GM12865 (cell line): ENCODE data around the gene CEP104.
"Not testable (repeated sequence)": the region's sequence is repeated elsewhere in the genome, so short reads cannot be mapped to it uniquely, and the experiment has no call there.

Experiments
- DNase-seq: peaks from one replicate; pipeline ENCODE4 v3.0.0; 2010; ENCODE audit warnings: low read depth
- H3K4me3 ChIP-seq: 2 replicates; pipeline ENCODE4 v1.5.1; 2011; ENCODE audit warnings: mild to moderate bottlenecking, low read depth, low read length, control low read depth
- CTCF ChIP-seq: IDR thresholded peaks from 2 replicates; pipeline ENCODE4 v1.5.1; 2011; ENCODE audit warnings: low read length, control low read depth, low read depth, inconsistent platforms; ENCODE audit not compliant: insufficient read depth; ENCODE audit errors: missing control alignments

CEP104 gene

GRCh38 chr1:3803905-3804626 is 52.9 kb downstream of the CEP104 start:
- no peak for TF ChIP-seq CTCF
- H3K4me3 ChIP-seq, result no peak overlapping the region

GRCh38 chr1:3800795-3801194 is 56.2 kb downstream of the CEP104 start:
- not testable (repeated sequence) for DNase-seq, H3K4me3 ChIP-seq

More at GRCh38 chr1:3803905-3804626, 52.9 kb downstream of the CEP104 start:
- no peak for DNase-seq

- TF ChIP-seq CTCF, result no peak
- no peak overlapping the region for H3K4me3 ChIP-seq
- DNase-seq, result no peak
Measured at GRCh38 chr1:3799976-3800685, 56.9 kb downstream of the CEP104 start.

GRCh38 chr1:3796215-3797061 is 60.6 kb downstream of the CEP104 start, which contains the start of gene LRRC47:
TSS of gene LRRC47 (minus strand) at chr1:3796498. CDS start at chr1:3796476, 22 bp downstream.
- peak; percentile 95 for DNase-seq
- peak within 1 kb of the TSS; percentile 58 for H3K4me3 ChIP-seq
- no peak for TF ChIP-seq CTCF

GRCh38 chr1:3795453-3796214 is 61.4 kb downstream of the CEP104 start:
- TF ChIP-seq CTCF, result no peak
- DNase-seq, result no peak
- H3K4me3 ChIP-seq, result peak overlapping the region; percentile 58

- TF ChIP-seq CTCF, result no peak
- no peak for DNase-seq
- no peak overlapping the region for H3K4me3 ChIP-seq
Measured at GRCh38 chr1:3790952-3791351, 66.1 kb downstream of the CEP104 start.
